Measurements from ENCODE around the gene IFIT3.
"Not testable (repeated sequence)": the region's sequence is repeated elsewhere in the genome, so short reads cannot be mapped to it uniquely, and the experiment has no call there.

The IFIT3 gene

GRCh38 chr10:89327803-89328441 lies at the start of gene IFIT3:
Gene IFIT3 (plus strand): TSS chr10:89327997. CDS start chr10:89328074, 77 bp downstream.
- peak; percentile 91 for DNase-seq (ENCODE audit: low spot score)

- DNase-seq (ENCODE audit: low spot score), result peak; percentile 82
Measured at GRCh38 chr10:89278034-89278535, 49.7 kb upstream of the IFIT3 start.

- DNase-seq (ENCODE audit: low spot score), result no peak
Measured at GRCh38 chr10:89278900-89279392, 48.9 kb upstream of the IFIT3 start.

GRCh38 chr10:89279421-89279869 lies 48.4 kb upstream of the IFIT3 start:
- no peak for DNase-seq (ENCODE audit: low spot score)

- DNase-seq (ENCODE audit: low spot score), result no peak
Measured at GRCh38 chr10:89280508-89280907, 47.3 kb upstream of the IFIT3 start.

GRCh38 chr10:89281606-89282395 lies 46.0 kb upstream of the IFIT3 start:
- no peak for DNase-seq (ENCODE audit: low spot score)

- DNase-seq (ENCODE audit: low spot score), result peak; percentile 34
Measured at GRCh38 chr10:89283025-89283935, 44.5 kb upstream of the IFIT3 start.

GRCh38 chr10:89283936-89284475 lies 43.8 kb upstream of the IFIT3 start:
- DNase-seq (ENCODE audit: low spot score), result peak; percentile 81

GRCh38 chr10:89284711-89285110 lies 43.1 kb upstream of the IFIT3 start:
- DNase-seq (ENCODE audit: low spot score), result not testable (repeated sequence)

GRCh38 chr10:89285303-89285702 lies 42.5 kb upstream of the IFIT3 start:
- not testable (repeated sequence) for DNase-seq (ENCODE audit: low spot score)

- DNase-seq (ENCODE audit: low spot score), result no peak
Measured at GRCh38 chr10:89294721-89295239, 33.0 kb upstream of the IFIT3 start.

- peak; percentile 61 for DNase-seq (ENCODE audit: low spot score)
Measured at GRCh38 chr10:89295597-89295996, 32.2 kb upstream of the IFIT3 start.

- peak; percentile 29 for DNase-seq (ENCODE audit: low spot score)
Measured at GRCh38 chr10:89296220-89296648, 31.6 kb upstream of the IFIT3 start.

- no peak for DNase-seq (ENCODE audit: low spot score)
Measured at GRCh38 chr10:89297356-89297755, 30.4 kb upstream of the IFIT3 start.

- no peak for DNase-seq (ENCODE audit: low spot score)
Measured at GRCh38 chr10:89297791-89298190, 30.0 kb upstream of the IFIT3 start.

- DNase-seq (ENCODE audit: low spot score), result no peak
Measured at GRCh38 chr10:89299031-89299430, 28.8 kb upstream of the IFIT3 start.

GRCh38 chr10:89301232-89301631 lies 26.6 kb upstream of the IFIT3 start:
- DNase-seq (ENCODE audit: low spot score), result peak; percentile 51

- peak; percentile 64 for DNase-seq (ENCODE audit: low spot score)
Measured at GRCh38 chr10:89301721-89302445, 25.9 kb upstream of the IFIT3 start, which contains the start of gene IFIT2. Gene IFIT2 (plus strand): TSS chr10:89302046. CDS start chr10:89302124, 78 bp downstream.

GRCh38 chr10:89302625-89303024 lies 25.2 kb upstream of the IFIT3 start:
- DNase-seq (ENCODE audit: low spot score), result no peak

- DNase-seq (ENCODE audit: low spot score), result no peak
Measured at GRCh38 chr10:89303161-89303560, 24.6 kb upstream of the IFIT3 start.

All from AG20443 (cell line).